ENCODE results near the gene SOCS4.
"Not testable (repeated sequence)": the region's sequence is repeated elsewhere in the genome, so short reads cannot be mapped to it uniquely, and the experiment has no call there.

SOCS4 gene

DNA sequence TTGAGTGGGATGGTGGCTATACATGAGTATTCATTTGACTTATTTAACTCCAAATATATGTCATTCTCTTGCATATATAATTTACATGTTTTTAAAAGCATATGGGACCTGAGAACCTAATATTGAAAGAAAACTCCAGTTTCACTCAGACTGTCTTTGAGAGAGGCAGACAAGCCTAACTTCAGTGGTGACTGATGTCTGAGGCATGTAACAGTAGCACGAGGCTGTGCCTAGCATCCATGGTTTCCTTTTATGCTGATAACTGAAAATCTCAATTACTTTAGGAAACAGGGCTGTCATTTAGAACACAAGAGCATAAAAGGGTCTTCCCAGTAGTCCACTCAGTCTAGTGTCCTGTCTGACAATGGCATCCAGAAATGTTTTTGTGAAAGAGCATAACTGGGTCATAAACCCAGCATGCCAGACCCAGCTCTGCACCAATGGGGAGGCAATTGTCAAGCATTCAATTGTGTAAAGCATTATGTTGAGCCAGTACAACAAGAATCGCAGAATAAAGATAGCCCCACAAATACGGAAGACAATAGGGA lies 48.7 kb downstream of the SOCS4 start:
- H3K9me3 ChIP-seq (ENCODE audit: control insufficient read depth, low read length): no peaks in the 10 kb centered on the region
- H3K36me3 ChIP-seq (ENCODE audit: control insufficient read depth, insufficient read depth, low read length): no peaks in the 10 kb centered on the region
- no peak overlapping the region for H3K9ac ChIP-seq (ENCODE audit: low read length)
- H3K27me3 ChIP-seq (ENCODE audit: control insufficient read depth, insufficient read depth, low read length): no peaks in the 10 kb centered on the region
- H3K4me3 ChIP-seq (ENCODE audit: low read length): no peak overlapping the region
- H3K4me1 ChIP-seq (ENCODE audit: control insufficient read depth, insufficient read depth, low read length): peaks cover 13% of the 10 kb centered on the region

DNA sequence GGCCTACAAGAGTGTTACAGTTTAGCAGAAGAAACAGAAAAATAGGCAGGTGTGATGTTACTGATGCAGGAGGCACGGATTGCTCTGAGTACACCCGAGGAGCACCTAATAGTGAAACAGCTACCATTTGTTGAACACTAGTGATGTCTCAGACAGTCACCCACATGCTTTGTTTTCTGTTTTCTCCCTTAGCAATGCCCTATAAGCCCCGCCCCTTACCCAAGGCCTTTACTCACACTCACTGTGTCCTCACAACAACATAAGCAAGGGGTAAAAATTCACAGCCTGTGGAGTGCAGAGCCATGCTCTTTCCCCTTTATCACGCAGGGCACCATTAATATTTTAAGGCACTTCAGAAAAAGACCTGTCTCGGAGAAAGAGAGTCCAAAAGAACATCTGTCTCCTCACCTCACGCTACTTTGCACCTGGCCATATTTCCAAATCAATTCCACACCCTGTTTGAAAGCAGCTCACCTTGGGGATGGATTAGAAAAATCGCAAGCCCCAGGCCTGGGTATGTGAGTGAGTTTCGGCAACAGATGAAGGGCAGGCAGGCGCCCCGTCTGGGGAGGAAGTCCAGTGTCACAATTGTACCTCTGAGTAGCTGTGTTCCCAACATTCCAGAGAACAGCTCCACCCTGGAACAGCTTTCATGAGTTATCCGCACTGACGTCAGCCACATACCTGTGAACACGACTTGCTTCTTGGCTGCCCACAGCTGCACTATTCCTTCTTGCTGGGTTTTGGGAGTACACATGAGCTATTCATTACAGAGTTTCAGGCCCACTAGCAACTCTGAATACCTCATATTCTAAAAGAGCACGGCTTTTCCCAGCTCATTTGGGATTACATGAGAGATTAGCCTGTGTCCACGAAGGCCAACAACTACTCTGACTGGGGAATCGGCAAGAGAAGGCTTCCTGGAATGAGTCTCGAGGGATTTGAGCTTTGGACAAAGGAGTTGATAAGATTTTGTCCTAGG lies 50.4 kb downstream of the SOCS4 start:
- no peak overlapping the region for H3K4me3 ChIP-seq (ENCODE audit: low read length)
- H3K4me1 ChIP-seq (ENCODE audit: control insufficient read depth, insufficient read depth, low read length): peaks cover 13% of the 10 kb centered on the region
- H3K27me3 ChIP-seq (ENCODE audit: control insufficient read depth, insufficient read depth, low read length): no peaks in the 10 kb centered on the region
- H3K36me3 ChIP-seq (ENCODE audit: control insufficient read depth, insufficient read depth, low read length): no peaks in the 10 kb centered on the region
- no peaks in the 10 kb centered on the region for H3K9me3 ChIP-seq (ENCODE audit: control insufficient read depth, low read length)
- peak overlapping the region; percentile 78 for H3K9ac ChIP-seq (ENCODE audit: low read length)

DNA sequence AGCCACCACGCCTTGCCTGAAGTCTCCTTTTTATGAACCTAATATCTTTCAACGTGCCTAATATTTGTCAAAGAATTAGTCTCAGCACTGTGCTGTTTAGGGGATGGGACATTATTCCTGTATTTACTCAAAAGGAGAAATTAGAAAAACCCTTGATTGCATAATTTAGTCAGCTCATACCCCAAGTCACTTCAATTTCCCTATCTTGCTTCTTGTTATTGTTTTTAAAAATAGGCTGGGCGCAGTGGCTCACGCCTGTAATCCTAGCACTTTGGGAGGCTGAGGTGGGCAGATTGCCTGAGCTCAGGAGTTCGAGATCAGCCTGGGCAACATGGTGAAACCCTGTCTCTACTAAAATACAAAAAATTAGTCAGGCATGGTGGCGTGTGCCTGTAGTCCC lies 52.9 kb downstream of the SOCS4 start:
- not testable (repeated sequence) for H3K27me3 ChIP-seq (ENCODE audit: control insufficient read depth, insufficient read depth, low read length); H3K9me3 ChIP-seq (ENCODE audit: control insufficient read depth, low read length); H3K36me3 ChIP-seq (ENCODE audit: control insufficient read depth, insufficient read depth, low read length)

DNA sequence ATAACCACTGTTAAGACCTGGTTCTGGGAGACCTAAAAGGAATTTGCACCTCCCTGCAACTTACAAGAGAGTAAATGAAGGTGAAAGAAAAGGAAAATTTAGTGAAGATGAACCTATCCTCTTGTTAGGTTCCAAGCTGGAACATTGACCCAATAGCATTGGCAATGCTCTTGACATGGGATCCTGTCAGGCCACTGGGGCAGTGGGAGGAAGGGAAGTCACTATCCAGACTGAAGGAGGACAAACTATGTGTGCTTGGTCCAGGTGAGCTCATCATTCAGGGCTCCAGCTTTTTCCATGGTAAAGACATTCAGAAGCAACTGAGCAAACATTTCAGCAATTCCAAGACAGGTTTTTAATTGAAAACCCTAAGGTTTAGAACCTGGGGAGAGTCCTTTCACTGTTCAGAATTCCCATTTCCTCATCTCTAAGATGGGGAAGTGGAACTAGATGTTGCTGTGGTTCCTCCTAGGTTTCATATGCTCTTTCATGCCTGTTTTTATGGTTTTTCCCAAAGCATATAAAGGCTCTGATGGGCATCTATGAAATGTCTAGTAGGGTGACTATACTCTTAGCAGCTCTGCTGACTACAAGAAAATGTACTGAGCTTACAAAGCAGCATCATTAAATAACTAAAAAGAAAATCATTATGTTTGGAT lies 57.5 kb downstream of the SOCS4 start:
- no peak overlapping the region for H3K9ac ChIP-seq (ENCODE audit: low read length)
- no peak overlapping the region for H3K4me3 ChIP-seq (ENCODE audit: low read length)
- H3K36me3 ChIP-seq (ENCODE audit: control insufficient read depth, insufficient read depth, low read length): no peaks in the 10 kb centered on the region
- peaks cover 3% of the 10 kb centered on the region for H3K4me1 ChIP-seq (ENCODE audit: control insufficient read depth, insufficient read depth, low read length)
- H3K9me3 ChIP-seq (ENCODE audit: control insufficient read depth, low read length): no peaks in the 10 kb centered on the region
- H3K27me3 ChIP-seq (ENCODE audit: control insufficient read depth, insufficient read depth, low read length): no peaks in the 10 kb centered on the region

More for the DNA sequence above, 52.9 kb downstream of the SOCS4 start:
- H3K4me1 ChIP-seq (ENCODE audit: control insufficient read depth, insufficient read depth, low read length): peaks cover 13% of the 10 kb centered on the region
- H3K4me3 ChIP-seq (ENCODE audit: low read length); H3K9ac ChIP-seq (ENCODE audit: low read length): not testable (repeated sequence)

DNA sequence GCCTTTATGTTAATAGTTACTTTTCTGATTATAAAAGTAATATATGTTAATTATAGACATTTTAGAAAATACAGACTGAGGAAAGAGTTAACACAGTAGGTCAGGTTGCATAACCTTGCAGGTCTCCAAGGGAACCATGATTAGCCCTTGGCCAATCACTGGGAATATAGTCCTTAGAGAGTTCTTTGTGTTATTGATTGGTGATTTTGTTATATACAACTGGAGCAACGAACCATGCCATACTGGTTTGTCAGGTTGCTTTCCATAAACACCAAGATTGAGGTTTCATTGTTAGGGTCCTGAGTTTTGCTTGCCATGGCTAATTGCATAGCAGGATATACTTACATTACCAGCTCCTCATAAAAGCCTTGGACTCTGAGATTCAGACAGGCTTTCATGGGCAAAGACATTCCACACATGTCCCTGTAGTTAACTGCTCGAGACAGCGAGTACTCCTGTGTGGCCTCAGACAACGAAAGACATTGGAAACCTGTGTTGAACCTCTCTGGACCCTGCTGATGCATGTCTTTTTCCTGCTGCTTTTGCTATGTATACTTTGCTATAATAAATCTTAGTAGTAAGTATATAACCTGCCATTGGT lies 58.1 kb downstream of the SOCS4 start:
- peaks cover 3% of the 10 kb centered on the region for H3K4me1 ChIP-seq (ENCODE audit: control insufficient read depth, insufficient read depth, low read length)
- no peaks in the 10 kb centered on the region for H3K27me3 ChIP-seq (ENCODE audit: control insufficient read depth, insufficient read depth, low read length)
- H3K9ac ChIP-seq (ENCODE audit: low read length): no peak overlapping the region
- H3K36me3 ChIP-seq (ENCODE audit: control insufficient read depth, insufficient read depth, low read length): no peaks in the 10 kb centered on the region
- H3K9me3 ChIP-seq (ENCODE audit: control insufficient read depth, low read length): no peaks in the 10 kb centered on the region
- H3K4me3 ChIP-seq (ENCODE audit: low read length): no peak overlapping the region

DNA sequence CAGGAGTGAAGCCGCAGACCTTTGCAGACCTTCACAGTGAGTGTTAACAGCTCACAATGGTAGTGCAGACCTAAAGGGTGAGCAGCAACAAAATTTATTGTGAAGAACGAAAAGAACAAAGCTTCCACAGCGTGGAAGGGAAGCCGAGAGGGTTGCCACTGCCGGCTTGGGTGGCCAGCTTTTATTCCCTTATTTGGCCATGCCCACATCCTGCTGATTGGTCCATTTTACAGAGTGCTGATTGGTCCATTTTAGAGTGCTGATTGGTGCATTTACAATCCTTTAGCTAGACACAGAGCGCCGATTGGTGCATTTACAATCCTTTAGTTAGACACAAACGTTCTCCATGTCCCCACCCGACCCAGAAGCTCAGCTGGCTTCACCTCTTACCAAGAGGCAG lies 59.9 kb downstream of the SOCS4 start:
- Histone ChIP-seq H3K9me3 (ENCODE audit: control insufficient read depth, low read length) (no peaks in the 10 kb centered on the region), H3K36me3 (ENCODE audit: control insufficient read depth, insufficient read depth, low read length) (no peaks in the 10 kb centered on the region), H3K4me1 (ENCODE audit: control insufficient read depth, insufficient read depth, low read length) (peaks cover 3% of the 10 kb centered on the region), H3K9ac (ENCODE audit: low read length) (no peak overlapping the region), H3K4me3 (ENCODE audit: low read length) (no peak overlapping the region), H3K27me3 (ENCODE audit: control insufficient read depth, insufficient read depth, low read length) (no peaks in the 10 kb centered on the region)

DNA sequence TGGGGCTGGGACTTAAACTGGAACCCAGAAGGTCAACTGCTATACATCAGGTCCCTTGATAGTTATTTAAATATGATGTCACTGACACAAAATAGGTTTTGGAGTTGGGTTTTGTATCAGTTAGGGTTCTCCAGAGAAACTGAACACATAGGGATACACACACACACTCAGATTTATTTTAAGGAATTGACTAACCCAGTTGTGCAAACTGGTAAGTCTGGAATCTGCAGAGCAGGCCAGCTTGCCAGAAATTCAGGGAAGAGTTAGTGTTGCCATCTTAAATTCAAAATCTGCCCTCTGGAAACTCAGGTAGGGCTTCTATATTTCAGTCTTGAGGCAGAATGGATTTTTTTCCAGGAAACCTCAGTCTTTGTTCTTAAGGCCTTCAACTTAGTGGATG lies 61.3 kb downstream of the SOCS4 start:
- no peaks in the 10 kb centered on the region for H3K9me3 ChIP-seq (ENCODE audit: control insufficient read depth, low read length)
- no peak overlapping the region for H3K9ac ChIP-seq (ENCODE audit: low read length)
- no peaks in the 10 kb centered on the region for H3K27me3 ChIP-seq (ENCODE audit: control insufficient read depth, insufficient read depth, low read length)
- no peak overlapping the region for H3K4me3 ChIP-seq (ENCODE audit: low read length)
- H3K36me3 ChIP-seq (ENCODE audit: control insufficient read depth, insufficient read depth, low read length): no peaks in the 10 kb centered on the region
- peaks cover 7% of the 10 kb centered on the region for H3K4me1 ChIP-seq (ENCODE audit: control insufficient read depth, insufficient read depth, low read length)

DNA sequence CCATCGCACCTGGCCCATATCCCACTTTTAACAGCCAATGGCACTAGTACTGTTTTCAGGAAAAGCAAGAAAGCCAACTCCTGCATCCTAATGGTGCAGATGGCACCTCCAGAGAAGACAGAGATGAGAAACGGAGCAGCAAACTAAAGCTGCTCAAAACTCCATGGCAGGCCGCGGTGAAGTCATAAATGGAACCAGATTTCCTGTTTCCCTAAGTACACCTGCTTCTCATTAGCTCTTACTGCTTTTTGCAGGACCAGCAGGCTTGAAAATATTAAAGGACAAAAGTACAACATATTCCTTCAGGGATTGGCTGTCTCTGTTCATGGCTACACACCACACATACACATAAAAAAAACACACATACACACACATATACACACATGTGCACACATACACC lies 65.3 kb downstream of the SOCS4 start:
- no peak overlapping the region for H3K4me3 ChIP-seq (ENCODE audit: low read length)

DNA sequence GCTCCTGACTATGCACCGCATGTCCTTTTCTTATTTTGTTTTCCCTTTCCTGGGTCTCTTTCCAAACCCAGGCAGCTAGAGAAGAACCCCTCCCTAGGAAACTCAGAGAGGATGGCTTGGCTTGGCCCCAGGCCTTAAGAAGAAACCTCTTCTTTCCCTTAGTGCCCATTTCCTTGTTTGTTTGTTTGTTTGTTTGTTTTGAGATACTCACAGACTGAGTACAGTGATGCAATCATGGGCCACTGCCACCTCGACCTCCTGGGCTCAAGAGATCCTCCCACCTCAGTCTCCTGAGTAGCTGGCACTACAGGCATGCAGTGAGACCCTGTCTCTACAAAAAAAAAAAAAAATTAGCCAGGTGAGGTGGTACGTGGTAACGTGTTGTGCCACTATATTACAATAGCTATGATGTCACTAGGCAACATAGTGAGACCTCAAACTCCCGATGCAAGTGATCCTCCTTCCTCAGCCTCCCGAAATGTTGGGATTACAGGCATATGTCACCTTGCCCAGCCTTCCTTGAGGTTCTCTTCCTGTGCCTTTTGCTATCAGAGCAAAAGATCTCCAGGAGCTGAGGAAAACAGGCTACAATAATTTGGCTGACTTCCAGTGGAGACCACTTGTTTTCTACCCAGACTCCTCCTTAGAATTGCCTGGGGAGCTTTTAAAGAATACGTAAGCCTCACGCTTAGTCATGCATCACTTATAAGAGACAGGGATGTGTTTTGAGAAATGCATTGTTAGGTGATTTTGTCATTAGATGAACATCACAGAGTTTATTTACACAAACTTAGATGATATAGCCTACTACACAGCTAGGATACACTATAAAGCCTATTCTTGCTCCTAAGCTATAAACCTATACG lies 67.5 kb downstream of the SOCS4 start:
- no peaks in the 10 kb centered on the region for H3K36me3 ChIP-seq (ENCODE audit: control insufficient read depth, insufficient read depth, low read length)
- H3K27me3 ChIP-seq (ENCODE audit: control insufficient read depth, insufficient read depth, low read length): no peaks in the 10 kb centered on the region
- H3K9ac ChIP-seq (ENCODE audit: low read length): no peak overlapping the region
- H3K4me3 ChIP-seq (ENCODE audit: low read length): no peak overlapping the region
- peaks cover 24% of the 10 kb centered on the region for H3K4me1 ChIP-seq (ENCODE audit: control insufficient read depth, insufficient read depth, low read length)
- H3K9me3 ChIP-seq (ENCODE audit: control insufficient read depth, low read length): no peaks in the 10 kb centered on the region

More for the DNA sequence above, 65.3 kb downstream of the SOCS4 start:
- Histone ChIP-seq H3K9ac (ENCODE audit: low read length) (no peak overlapping the region), H3K36me3 (ENCODE audit: control insufficient read depth, insufficient read depth, low read length) (no peaks in the 10 kb centered on the region), H3K4me1 (ENCODE audit: control insufficient read depth, insufficient read depth, low read length) (peaks cover 11% of the 10 kb centered on the region), H3K27me3 (ENCODE audit: control insufficient read depth, insufficient read depth, low read length) (no peaks in the 10 kb centered on the region), H3K9me3 (ENCODE audit: control insufficient read depth, low read length) (no peaks in the 10 kb centered on the region)

DNA sequence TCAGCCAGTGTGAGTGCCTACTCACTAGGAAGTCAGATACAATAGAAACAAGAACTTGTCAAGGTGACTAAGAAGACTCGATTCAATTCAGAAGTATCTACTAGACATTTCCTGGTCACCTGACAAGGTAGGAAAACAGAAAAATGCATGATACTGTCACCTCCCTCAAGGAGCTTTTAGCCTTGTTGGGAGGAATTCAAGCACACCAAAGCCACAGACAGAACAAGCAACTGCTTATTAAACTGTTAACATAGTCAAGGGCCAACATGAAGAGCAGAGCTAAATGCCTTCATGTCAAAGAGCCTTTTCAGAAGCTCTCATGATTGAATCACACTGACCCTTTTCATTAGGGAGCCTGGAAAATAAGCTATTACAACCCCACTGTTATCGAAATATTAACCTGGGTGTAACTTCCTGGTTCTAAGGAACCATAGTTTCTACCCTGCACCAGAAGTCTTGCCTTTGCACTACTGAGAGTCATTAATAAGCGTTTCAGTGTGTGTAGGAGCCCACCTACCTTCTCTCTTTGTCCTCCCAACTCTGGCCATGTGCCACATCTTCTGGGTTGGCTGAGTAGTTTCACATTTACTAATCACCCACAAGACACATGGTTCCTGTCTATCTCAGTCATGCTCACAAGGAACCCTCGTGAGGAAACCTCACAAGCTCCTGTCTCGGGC lies 71.0 kb downstream of the SOCS4 start:
- Histone ChIP-seq H3K4me3 (ENCODE audit: low read length) (no peak overlapping the region), H3K36me3 (ENCODE audit: control insufficient read depth, insufficient read depth, low read length) (no peaks in the 10 kb centered on the region), H3K9ac (ENCODE audit: low read length) (peak overlapping the region; percentile 38), H3K27me3 (ENCODE audit: control insufficient read depth, insufficient read depth, low read length) (no peaks in the 10 kb centered on the region), H3K9me3 (ENCODE audit: control insufficient read depth, low read length) (no peaks in the 10 kb centered on the region), H3K4me1 (ENCODE audit: control insufficient read depth, insufficient read depth, low read length) (peaks cover 37% of the 10 kb centered on the region)

DNA sequence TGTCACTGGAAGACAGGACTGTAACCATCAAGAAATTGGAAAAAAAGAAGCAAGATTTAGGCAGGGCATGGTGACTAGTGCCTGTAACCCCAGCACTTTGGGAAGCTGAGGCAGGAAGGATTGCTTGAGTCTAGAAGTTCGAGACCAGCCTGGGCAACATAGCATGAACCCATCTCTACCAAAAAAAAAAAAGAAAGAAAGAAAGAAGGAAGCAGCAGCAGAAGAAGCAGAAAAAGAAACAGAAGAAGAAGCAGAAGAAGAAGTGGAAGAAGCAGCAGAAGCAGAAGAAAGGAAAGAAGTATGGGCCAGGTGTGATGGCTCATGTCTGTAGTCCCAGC lies 71.5 kb downstream of the SOCS4 start:
- H3K9ac ChIP-seq (ENCODE audit: low read length): peak overlapping the region; percentile 38
- H3K27me3 ChIP-seq (ENCODE audit: control insufficient read depth, insufficient read depth, low read length): no peaks in the 10 kb centered on the region
- H3K4me1 ChIP-seq (ENCODE audit: control insufficient read depth, insufficient read depth, low read length): peaks cover 39% of the 10 kb centered on the region

More for the DNA sequence above, 71.5 kb downstream of the SOCS4 start:
- no peaks in the 10 kb centered on the region for H3K9me3 ChIP-seq (ENCODE audit: control insufficient read depth, low read length)
- H3K4me3 ChIP-seq (ENCODE audit: low read length): no peak overlapping the region
- H3K36me3 ChIP-seq (ENCODE audit: control insufficient read depth, insufficient read depth, low read length): no peaks in the 10 kb centered on the region

All from mucosa of stomach (tissue), 1 donor.